Stimulated activated memory B cell treated with anti-CD40 and anti-IgM and Interleukin-4, amounts not matched to agents 10 μg/mL and 1 μg/mL and 100 μg/mL, for 72 hours (primary cell): Measurements from ENCODE around the gene CHERP.
"Not testable (repeated sequence)": the region's sequence is repeated elsewhere in the genome, so short reads cannot be mapped to it uniquely, and the experiment has no call there.

Source experiments
- ATAC-seq: fragments of 150-1000 bp; cut with Tn5 transposase; 2 replicates; pipeline ENCODE4 v1.10.0; 2021
- H3K27ac Mint-ChIP-seq: one replicate; pipeline ENCODE4 v1.8.0; 2022; ENCODE audit warnings: mild to moderate bottlenecking, mixed read lengths
- H3K27me3 Mint-ChIP-seq: one replicate; pipeline ENCODE4 v1.8.0; 2022; ENCODE audit warnings: mixed read lengths
- H3K36me3 Mint-ChIP-seq: one replicate; pipeline ENCODE4 v1.8.0; 2022; ENCODE audit warnings: mixed read lengths
- H3K4me1 Mint-ChIP-seq: one replicate; pipeline ENCODE4 v1.8.0; 2022; ENCODE audit warnings: mixed read lengths
- H3K4me3 Mint-ChIP-seq: one replicate; pipeline ENCODE4 v1.8.0; 2022; ENCODE audit warnings: mild to moderate bottlenecking, moderate library complexity, mixed read lengths
- H3K9me3 Mint-ChIP-seq: one replicate; pipeline ENCODE4 v1.8.0; 2022; ENCODE audit warnings: mixed read lengths

The CHERP gene

DNA sequence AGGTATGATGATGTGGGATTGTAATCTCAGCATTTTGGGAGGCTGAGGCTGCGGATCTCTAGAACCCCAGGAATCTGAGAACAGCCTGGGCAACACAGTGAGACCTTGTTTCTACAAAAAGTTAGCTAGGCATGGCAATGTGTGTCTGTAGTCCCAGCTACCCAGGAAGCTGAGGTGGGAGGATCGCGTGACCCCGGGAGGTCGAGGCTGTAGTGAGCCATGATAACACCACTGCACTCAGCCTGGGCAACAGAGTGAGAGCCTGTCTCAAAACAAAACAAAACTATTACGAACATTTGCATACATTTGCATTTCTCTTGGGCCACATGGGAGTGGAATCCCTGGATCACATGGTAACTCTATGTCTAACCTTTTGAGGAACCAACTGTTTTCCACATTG, 44.4 kb downstream of the CHERP start:
- Mint-ChIP-seq H3K27me3 (no peaks in the 10 kb centered on the region), H3K27ac (peak overlapping the region; percentile 89), H3K9me3 (no peaks in the 10 kb centered on the region), H3K4me3 (peak overlapping the region; percentile 54), H3K4me1 (peaks cover 28% of the 10 kb centered on the region), H3K36me3 (peaks cover 8% of the 10 kb centered on the region)
- ATAC-seq: no peak

DNA sequence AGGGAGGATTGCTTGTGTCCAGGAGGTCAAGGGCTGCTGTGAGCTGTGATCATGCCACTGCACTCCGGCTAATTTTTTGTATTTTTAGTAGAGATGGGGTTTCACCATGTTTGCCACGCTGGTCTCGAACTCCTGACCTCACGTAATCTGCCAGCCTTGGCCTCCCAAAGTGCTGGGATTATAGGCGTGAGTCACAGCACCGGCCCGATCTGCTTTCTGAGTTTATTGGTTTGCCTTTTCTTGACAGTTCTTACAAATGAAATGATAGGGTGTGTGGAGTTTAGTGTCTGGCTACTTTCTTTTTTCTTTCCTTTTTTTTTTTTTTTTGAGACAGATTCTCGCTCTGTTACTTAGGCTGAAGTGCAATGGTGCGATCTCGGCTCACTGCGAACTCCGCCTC, 45.2 kb downstream of the CHERP start:
- Mint-ChIP-seq H3K4me1 (peaks cover 28% of the 10 kb centered on the region), H3K4me3 (peak overlapping the region; percentile 88), H3K36me3 (peaks cover 8% of the 10 kb centered on the region), H3K9me3 (no peaks in the 10 kb centered on the region), H3K27ac (peak overlapping the region; percentile 89), H3K27me3 (no peaks in the 10 kb centered on the region)
- no peak for ATAC-seq

DNA sequence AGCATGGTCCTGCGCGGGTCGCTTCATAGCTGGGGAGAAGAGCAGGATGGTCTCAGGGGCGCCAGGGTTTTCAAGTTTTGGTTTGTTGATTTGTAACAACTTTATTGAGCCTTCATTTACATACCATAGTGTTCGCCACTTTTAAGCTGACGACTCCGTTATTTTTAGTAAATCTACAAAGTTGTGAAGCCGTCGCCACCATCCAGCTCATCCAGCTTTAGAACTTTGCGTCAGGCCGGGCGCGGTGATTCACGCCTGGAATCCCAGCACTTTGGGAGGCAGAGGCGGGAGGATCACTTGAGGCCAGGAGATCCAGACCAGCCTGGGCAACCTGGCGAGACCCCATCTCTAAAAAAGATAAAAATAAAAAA, 45.6 kb downstream of the CHERP start:
- H3K27me3 Mint-ChIP-seq: no peaks in the 10 kb centered on the region
- peaks cover 8% of the 10 kb centered on the region for H3K36me3 Mint-ChIP-seq
- ATAC-seq: no peak
- peak overlapping the region; percentile 88 for H3K4me3 Mint-ChIP-seq
- peaks cover 28% of the 10 kb centered on the region for H3K4me1 Mint-ChIP-seq
- peak overlapping the region; percentile 89 for H3K27ac Mint-ChIP-seq
- H3K9me3 Mint-ChIP-seq: no peaks in the 10 kb centered on the region

DNA sequence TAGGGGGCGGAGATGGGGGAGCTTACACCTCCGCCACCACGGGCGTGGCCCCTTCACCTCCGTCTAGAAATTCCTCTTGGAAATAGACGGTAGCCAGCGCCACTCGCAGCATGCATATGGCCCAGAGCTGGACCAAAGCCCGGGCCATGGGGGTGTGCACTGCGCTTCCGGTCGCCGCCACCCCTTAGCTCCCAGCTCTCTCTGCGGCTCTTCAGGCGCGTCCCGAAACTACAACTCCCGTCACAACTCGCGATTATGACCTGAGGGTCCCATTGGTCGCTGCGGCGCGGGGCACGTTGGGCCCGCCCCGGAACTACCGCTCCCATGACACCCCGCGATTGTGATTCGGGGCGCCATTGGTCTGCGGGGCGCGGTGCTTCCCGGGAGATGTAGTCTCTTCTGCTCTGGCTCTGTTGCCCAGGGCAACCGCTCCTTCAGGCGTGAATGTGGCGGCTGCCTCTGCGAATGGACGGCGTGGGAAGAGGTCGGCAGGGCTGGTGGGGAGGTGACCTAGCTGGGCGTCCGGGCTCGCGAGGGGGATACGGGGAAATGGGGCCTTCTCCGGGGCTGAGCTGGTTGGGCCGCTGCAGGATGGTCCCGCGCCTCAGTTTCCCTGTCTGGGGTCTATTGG, 46.1 kb downstream of the CHERP start, which contains the start of the genes C19orf44 and CALR3:
Gene C19orf44, plus strand, starts transcription at position 413 of the 631 bp plus-strand sequence. CDS start 4,399 bp downstream, outside the sequence.
Gene CALR3, minus strand, starts transcription at position 186 of the 631 bp plus-strand sequence. Its CDS starts 38 bp downstream, at position 148.
- no peaks in the 10 kb centered on the region for H3K9me3 Mint-ChIP-seq
- H3K4me3 Mint-ChIP-seq: peak within 1 kb of the TSS; percentile 88
- no peaks in the 10 kb centered on the region for H3K27me3 Mint-ChIP-seq
- peaks cover 28% of the 10 kb centered on the region for H3K4me1 Mint-ChIP-seq
- H3K27ac Mint-ChIP-seq: peak within 1 kb of the TSS; percentile 89
- ATAC-seq: peak; percentile 99
- H3K36me3 Mint-ChIP-seq: peaks cover 4% of the 10 kb centered on the region

DNA sequence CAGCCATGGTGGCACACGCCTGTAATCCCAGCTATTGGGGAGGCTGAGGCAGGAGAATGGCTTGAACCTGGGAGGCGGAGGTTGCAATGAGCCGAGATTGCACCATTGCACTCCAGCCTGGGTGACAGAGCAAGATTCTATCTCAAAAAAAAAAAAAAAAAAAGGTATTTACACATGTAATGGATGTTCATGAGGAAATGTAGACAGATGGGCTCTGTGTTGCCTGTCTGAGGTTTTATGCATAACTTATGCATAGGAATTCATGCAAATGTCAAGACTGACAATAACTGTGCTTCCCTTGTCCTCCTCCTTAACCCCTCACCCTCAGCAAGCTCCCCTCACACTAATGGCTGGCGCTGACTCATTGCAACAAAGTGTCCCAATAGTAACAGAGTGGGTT, 55.8 kb downstream of the CHERP start:
- not testable (repeated sequence) for H3K36me3 Mint-ChIP-seq, H3K27ac Mint-ChIP-seq, H3K27me3 Mint-ChIP-seq, H3K9me3 Mint-ChIP-seq, ATAC-seq, H3K4me1 Mint-ChIP-seq, H3K4me3 Mint-ChIP-seq

DNA sequence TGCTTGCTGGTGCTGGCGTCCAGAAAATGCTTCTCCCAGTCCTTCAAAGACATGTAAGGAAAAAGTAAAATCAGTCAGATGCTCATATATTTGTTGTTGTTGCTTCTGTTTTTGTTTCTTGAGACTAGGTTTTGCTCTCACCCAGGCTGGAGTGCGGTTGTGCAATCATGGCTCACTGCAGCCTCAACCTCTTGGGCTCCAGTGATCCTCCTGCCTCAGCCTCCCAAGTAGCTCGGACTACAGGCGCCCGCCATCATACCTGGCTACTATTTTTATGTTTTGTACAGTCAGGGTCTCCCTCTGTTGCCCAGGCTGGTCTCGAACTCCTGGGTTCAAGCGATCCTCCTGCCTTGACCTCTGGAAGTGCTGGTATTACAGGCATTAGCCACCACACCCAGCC, 59.5 kb downstream of the CHERP start:
- Mint-ChIP-seq H3K27me3 (no peaks in the 10 kb centered on the region), H3K4me1 (no peaks in the 10 kb centered on the region), H3K4me3 (no peak overlapping the region), H3K9me3 (no peaks in the 10 kb centered on the region), H3K27ac (no peak overlapping the region), H3K36me3 (no peaks in the 10 kb centered on the region)
- no peak for ATAC-seq

DNA sequence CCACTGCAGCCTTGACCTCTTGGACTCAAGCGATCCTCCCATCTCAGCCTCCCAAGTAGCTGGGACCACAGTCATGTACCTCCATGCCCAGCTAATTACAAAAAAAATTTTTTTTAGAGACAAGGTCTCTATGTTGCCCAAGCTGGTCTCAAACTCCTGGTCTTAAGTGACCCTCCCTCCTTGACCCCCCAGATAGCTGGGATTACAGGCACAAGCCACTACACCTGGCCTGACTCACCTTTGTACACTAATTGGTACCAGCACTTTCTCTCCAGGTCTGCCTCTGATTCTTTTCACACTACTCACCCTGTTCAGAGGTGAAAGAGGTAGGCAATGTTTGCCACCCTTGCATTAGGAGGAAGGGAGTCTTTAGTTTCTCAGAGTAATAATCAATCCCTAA, 64.9 kb downstream of the CHERP start:
- no peaks in the 10 kb centered on the region for H3K36me3 Mint-ChIP-seq
- no peaks in the 10 kb centered on the region for H3K9me3 Mint-ChIP-seq
- H3K4me1 Mint-ChIP-seq: no peaks in the 10 kb centered on the region
- no peak overlapping the region for H3K4me3 Mint-ChIP-seq
- no peaks in the 10 kb centered on the region for H3K27me3 Mint-ChIP-seq
- no peak for ATAC-seq
- no peak overlapping the region for H3K27ac Mint-ChIP-seq

DNA sequence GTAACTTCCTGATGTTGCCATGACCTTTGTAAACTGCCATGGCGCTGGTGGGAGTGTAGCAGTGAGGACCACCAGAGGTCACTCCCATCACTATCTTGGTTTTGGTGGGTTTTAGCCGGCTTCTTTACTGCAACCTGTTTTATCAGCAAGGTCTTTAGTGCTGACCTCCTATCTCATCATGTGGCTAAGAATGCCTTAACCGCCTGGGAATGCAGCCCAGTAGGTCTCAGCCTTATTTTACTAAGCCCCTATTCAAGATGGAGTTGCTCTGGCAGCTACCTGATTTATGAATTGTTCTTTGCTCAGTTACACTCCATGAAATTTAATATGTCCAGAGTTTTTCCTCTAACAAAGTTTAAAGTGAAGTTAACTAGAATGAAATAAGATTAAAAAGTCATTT, 65.8 kb downstream of the CHERP start:
- H3K27me3 Mint-ChIP-seq: no peaks in the 10 kb centered on the region
- no peak overlapping the region for H3K27ac Mint-ChIP-seq
- H3K9me3 Mint-ChIP-seq: no peaks in the 10 kb centered on the region
- H3K4me1 Mint-ChIP-seq: no peaks in the 10 kb centered on the region
- no peak for ATAC-seq
- no peaks in the 10 kb centered on the region for H3K36me3 Mint-ChIP-seq
- H3K4me3 Mint-ChIP-seq: no peak overlapping the region

DNA sequence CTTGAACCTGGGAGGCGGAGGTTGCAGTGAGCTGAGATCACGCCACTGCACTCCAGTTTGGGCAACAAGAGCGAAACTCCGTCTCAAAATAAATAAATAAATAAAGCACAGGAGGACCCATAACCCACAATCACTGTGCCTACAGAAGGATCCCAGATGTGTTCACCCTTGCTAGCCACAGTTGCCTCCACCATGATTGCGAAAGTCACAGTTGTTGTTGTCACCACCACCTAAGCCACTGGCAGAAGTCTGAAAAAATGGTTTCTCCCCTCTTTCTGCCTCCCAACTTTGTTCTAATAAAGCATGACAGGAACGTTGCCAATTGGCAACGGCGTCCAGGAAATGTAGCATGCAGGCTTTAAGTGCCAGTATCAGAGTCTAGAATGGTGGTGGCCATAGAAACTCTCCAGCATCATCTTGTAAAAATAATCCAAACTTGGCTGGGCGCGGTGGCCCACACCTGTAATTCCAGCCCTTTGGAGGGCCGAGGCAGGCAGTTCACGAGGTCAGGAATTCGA, 68.3 kb downstream of the CHERP start:
- ATAC-seq: no peak
- H3K27ac Mint-ChIP-seq: no peak overlapping the region
- no peaks in the 10 kb centered on the region for H3K9me3 Mint-ChIP-seq
- peaks cover 5% of the 10 kb centered on the region for H3K36me3 Mint-ChIP-seq
- H3K4me3 Mint-ChIP-seq: no peak overlapping the region
- H3K4me1 Mint-ChIP-seq: peaks cover 20% of the 10 kb centered on the region
- H3K27me3 Mint-ChIP-seq: no peaks in the 10 kb centered on the region

DNA sequence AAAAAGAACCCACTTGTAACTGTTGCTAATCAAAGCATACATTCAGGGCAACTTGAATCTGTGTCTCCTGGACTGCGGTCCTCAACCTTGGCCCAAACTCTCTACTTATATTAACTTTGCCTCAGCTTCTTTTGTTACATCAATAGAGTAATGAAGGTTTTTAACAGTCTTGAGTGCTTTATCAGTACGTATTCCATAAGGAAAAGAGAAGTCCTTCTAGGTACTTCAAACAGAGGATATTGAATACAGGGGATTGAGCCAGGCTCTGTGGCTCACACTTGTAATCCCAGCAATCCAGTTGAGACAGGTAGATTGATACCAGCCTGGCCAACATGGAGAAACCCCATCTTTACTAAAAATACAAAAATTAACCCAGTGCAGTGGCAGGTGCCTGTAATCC, 69.2 kb downstream of the CHERP start:
- ATAC-seq: no peak
- Mint-ChIP-seq H3K4me1 (peaks cover 29% of the 10 kb centered on the region), H3K27me3 (no peaks in the 10 kb centered on the region), H3K36me3 (peaks cover 7% of the 10 kb centered on the region), H3K4me3 (no peak overlapping the region), H3K27ac (no peak overlapping the region), H3K9me3 (no peaks in the 10 kb centered on the region)

DNA sequence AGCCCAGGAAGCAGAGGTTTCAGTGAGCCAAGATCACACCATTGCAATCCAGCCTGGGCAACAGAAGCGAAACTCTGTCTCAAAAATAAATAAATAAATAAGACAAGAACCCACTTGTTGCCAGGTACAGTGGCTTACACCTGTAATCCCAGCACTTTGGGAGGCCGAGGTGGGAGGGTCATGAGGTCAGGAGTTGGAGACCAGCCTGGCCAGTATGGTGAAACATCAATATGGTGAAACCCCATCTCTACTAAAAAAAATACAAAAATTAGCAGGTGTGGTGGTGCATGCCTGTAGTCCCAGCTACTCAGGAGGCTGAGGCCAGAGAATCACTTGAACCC, 69.7 kb downstream of the CHERP start:
- not testable (repeated sequence) for ATAC-seq, H3K36me3 Mint-ChIP-seq, H3K27me3 Mint-ChIP-seq, H3K9me3 Mint-ChIP-seq
- Mint-ChIP-seq H3K4me1 (peaks cover 34% of the 10 kb centered on the region), H3K27ac (peak overlapping the region; percentile 61), H3K4me3 (peak overlapping the region; percentile 89)

DNA sequence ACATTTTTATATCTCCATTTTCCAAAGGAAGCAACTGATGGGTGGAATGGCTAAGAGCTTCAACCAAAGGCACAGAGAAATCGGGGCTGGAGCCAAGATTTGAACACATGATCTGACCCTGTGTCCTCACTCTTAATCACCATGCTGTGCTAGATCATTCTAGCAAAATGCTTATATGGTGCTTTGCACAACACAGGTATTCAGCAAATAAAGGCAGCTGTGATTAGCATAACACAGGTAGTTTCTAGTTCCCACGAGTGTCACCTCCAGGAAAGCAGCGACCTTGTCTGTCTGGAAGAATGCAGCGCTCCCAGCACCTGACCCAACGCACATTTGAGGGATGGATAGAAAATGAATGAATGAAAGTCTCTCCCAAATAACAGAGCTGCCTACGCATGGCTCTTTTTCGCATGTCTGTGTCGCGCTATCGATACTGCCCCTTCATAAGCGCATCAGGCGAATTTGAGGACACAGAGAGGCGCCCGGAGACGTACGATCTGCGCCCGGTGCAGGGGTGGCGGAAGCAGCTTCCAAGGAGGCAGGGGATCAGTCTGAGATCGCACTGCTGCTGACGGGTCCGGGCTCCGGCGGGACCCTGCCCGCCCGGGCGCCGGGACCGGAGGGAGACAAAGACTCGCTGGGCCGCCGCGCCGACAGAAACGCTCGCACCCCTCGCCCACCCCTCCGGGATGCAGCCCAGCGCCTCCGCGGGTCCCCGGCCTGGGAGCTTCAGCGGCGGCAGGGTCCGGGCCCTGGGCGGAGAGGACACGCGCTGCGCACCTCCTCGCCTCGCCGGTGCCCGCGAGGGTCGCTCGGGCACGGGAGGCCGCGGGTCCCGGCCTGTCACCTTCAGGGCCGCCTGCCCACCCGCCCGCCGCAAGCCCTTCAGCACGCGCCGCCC, 71.1 kb downstream of the CHERP start:
- Mint-ChIP-seq H3K4me3 (peak overlapping the region; percentile 86), H3K9me3 (no peaks in the 10 kb centered on the region), H3K27me3 (no peaks in the 10 kb centered on the region), H3K27ac (peak overlapping the region; percentile 44), H3K36me3 (peaks cover 15% of the 10 kb centered on the region), H3K4me1 (peaks cover 46% of the 10 kb centered on the region)
- ATAC-seq: peak; percentile 54

DNA sequence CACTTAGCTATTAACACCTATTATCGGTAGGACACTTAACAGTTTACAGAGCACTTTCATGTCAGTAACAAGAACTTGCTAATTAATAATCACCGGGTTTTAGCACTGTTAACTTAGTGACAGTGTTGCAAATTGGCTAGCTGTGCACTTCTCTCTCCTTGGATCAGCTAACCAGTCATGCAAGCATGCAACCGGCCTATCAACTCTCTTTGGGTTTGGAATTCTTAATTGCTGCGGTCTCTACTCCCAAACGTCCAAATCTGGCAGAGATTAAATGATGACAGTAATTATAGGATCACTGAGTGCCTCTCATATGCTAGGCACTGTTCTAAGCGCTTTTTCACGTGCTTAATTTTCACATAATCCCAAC, 71.7 kb downstream of the CHERP start:
- Mint-ChIP-seq H3K36me3 (peaks cover 16% of the 10 kb centered on the region), H3K9me3 (no peaks in the 10 kb centered on the region), H3K27ac (peak overlapping the region; percentile 44), H3K4me3 (peak overlapping the region; percentile 86), H3K27me3 (no peaks in the 10 kb centered on the region), H3K4me1 (peaks cover 49% of the 10 kb centered on the region)
- no peak for ATAC-seq
